ENCODE data around the gene SPATA2L.

DNA sequence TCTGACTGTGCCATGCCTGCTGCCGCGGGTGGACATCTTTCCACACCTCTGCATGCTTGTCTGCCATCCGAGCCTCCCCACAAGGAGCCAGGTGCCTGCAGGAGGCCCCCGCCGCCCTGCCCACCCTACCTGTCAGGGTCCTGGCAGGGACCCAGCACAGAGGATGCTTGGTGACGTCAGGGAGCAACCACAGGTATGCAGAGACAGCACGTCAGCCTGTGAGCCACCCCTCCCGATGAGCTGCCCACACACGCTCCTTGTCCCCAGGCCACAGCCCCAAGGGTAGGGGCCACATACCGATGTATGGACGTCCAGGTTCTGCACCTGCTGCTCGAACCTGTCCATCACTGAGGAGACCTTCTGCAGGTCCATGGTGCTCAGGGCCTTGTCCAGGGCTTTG is 54.6 kb downstream of the SPATA2L start:
- TF ChIP-seq, protein P1, sequence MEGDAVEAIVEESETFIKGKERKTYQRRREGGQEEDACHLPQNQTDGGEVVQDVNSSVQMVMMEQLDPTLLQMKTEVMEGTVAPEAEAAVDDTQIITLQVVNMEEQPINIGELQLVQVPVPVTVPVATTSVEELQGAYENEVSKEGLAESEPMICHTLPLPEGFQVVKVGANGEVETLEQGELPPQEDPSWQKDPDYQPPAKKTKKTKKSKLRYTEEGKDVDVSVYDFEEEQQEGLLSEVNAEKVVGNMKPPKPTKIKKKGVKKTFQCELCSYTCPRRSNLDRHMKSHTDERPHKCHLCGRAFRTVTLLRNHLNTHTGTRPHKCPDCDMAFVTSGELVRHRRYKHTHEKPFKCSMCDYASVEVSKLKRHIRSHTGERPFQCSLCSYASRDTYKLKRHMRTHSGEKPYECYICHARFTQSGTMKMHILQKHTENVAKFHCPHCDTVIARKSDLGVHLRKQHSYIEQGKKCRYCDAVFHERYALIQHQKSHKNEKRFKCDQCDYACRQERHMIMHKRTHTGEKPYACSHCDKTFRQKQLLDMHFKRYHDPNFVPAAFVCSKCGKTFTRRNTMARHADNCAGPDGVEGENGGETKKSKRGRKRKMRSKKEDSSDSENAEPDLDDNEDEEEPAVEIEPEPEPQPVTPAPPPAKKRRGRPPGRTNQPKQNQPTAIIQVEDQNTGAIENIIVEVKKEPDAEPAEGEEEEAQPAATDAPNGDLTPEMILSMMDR (IDR thresholded peaks at IDR 0.05; ENCODE audit: borderline replicate concordance, extremely low read depth, low read length, poor library complexity, severe bottlenecking) = no peak
- TF ChIP-seq EZH2 (IDR thresholded peaks at IDR 0.05; ENCODE audit: borderline replicate concordance, low read depth, low read length, severe bottlenecking) = no peak

All from DND-41 (cell line).